ENCODE results near the gene CDK14. TPM values are rescaled to one million over a fixed set of nuclear protein-coding genes. Genes with fewer than 3 reads are reported as not detected.

The CDK14 gene
- polyA plus RNA-seq, 3 donors, result 1.7 to 2.5 (median 2.1) TPM

DNA sequence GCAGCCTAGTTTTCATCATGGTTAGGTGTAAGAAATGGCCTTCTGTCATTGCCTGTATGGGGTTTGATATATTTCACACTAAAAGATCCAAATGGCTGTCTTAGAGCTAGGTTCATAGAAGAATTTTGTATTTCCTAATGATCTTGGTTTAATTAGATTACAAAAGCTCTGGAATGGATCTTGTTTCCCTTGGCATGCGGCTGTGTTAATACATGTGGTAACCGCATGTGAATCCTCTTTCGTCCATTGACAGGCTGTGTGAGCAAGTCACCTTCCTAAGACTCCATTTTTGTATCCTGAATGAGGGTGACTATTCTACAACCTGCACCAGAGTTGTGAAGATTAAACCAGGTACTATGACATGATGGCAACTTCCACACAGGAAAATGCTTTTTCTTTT, 655.8 kb downstream of the CDK14 start:
- H3K36me3 Mint-ChIP-seq, result no peaks in the 10 kb centered on the region
- Histone ChIP-seq H3K27me3 (ENCODE audit: control insufficient read depth in 2 of 2, insufficient read depth in 2 of 2, low read length in 2 of 2) (no peaks in the 10 kb centered on the region), H3K4me3 (replicated peaks in 1 of 3; ENCODE audit: low read depth in 2 of 3, low read length in 3 of 3) (no peak overlapping the region), H3K79me2 (ENCODE audit: insufficient read depth, low read length) (no peaks in the 10 kb centered on the region), H2AFZ (ENCODE audit: insufficient read depth, low read depth, low read length, poor library complexity, severe bottlenecking) (no peak overlapping the region), H3K9me3 (replicated peaks in 1 of 2; ENCODE audit: control insufficient read depth in 1 of 2, insufficient read depth in 1 of 2, low read length in 2 of 2) (peaks cover 0 to 7% of the 10 kb centered on the region in 2 donors), H3K36me3 (replicated peaks in 1 of 2; ENCODE audit: control insufficient read depth in 1 of 2, insufficient read depth in 2 of 2, low read length in 2 of 2) (no peaks in the 10 kb centered on the region), H3K4me1 (ENCODE audit: control insufficient read depth in 1 of 2, insufficient read depth in 2 of 2, low read length in 2 of 2) (no peaks in the 10 kb centered on the region), H3K9ac (ENCODE audit: insufficient read depth, low read length, poor library complexity, severe bottlenecking) (no peak overlapping the region), H3K27ac (ENCODE audit: low read depth in 1 of 2, low read length in 2 of 2) (no peak overlapping the region), H4K20me1 (ENCODE audit: insufficient read depth, low read length) (no peaks in the 10 kb centered on the region), H3K4me2 (replicated peaks; ENCODE audit: extremely low read depth, low read length, poor library complexity, severe bottlenecking) (no peak overlapping the region)
- H3K4me1 Mint-ChIP-seq, result no peaks in the 10 kb centered on the region
- peaks cover 10 to 20% (median 15%) of the 10 kb centered on the region in 7 donors for H3K9me3 Mint-ChIP-seq
- H3K4me3 Mint-ChIP-seq, result no peak overlapping the region
- no peak for DNase-seq
- no peak overlapping the region for H3K27ac Mint-ChIP-seq
- peaks cover 0 to 5% (median 3%) of the 10 kb centered on the region in 3 donors for H3K27me3 Mint-ChIP-seq (ENCODE audit: low read depth in 3 of 3)
- WGBS (ENCODE audit: insufficient coverage), result 100% methylated on average over 3 of the region's 3 CpGs
- TF ChIP-seq, protein P1, sequence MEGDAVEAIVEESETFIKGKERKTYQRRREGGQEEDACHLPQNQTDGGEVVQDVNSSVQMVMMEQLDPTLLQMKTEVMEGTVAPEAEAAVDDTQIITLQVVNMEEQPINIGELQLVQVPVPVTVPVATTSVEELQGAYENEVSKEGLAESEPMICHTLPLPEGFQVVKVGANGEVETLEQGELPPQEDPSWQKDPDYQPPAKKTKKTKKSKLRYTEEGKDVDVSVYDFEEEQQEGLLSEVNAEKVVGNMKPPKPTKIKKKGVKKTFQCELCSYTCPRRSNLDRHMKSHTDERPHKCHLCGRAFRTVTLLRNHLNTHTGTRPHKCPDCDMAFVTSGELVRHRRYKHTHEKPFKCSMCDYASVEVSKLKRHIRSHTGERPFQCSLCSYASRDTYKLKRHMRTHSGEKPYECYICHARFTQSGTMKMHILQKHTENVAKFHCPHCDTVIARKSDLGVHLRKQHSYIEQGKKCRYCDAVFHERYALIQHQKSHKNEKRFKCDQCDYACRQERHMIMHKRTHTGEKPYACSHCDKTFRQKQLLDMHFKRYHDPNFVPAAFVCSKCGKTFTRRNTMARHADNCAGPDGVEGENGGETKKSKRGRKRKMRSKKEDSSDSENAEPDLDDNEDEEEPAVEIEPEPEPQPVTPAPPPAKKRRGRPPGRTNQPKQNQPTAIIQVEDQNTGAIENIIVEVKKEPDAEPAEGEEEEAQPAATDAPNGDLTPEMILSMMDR (IDR thresholded peaks at IDR 0.05), result no peak
- intact Hi-C loops (cut with micrococcal nuclease), result no loop called here

Other genes starting within 250 kb of the CDK14 start
- 10 to 100 TPM in 2 of 3 donors, 1 to 10 TPM in 1; 7.0 to 12.2 (median 10.4) TPM for gene GTPBP10, start 249.6 kb upstream of the CDK14 start, polyA plus RNA-seq
- under 1 TPM; 0.32 to 0.99 (median 0.60) TPM for gene CLDN12, start 192.9 kb upstream of the CDK14 start, polyA plus RNA-seq
- gene PTTG1IP2, start 126.7 kb upstream of the CDK14 start, polyA plus RNA-seq, result not detected